Mononuclear cell (primary cell): ENCODE data around the gene C6orf58. TPM values are rescaled to one million over a fixed set of nuclear protein-coding genes. Genes with fewer than 3 reads are reported as not detected.

Source experiments
- H3K27me3 ChIP-seq: 2 replicates; pipeline ENCODE4 v1.6.0; 2011; ENCODE audit warnings: low read length, control low read depth; ENCODE audit not compliant: insufficient read depth
- H3K4me1 ChIP-seq: 2 replicates; pipeline ENCODE4 v1.5.1; 2011; ENCODE audit warnings: mild to moderate bottlenecking, low read length, control low read depth; ENCODE audit not compliant: insufficient read depth
- H3K4me3 ChIP-seq: 2 replicates; pipeline ENCODE4 v1.5.1; 2011; ENCODE audit warnings: mild to moderate bottlenecking, low read length, moderate library complexity
- H3K9me3 ChIP-seq: 2 replicates; pipeline ENCODE4 v1.5.1; 2011; ENCODE audit warnings: low read depth, mild to moderate bottlenecking, control low read depth, low read length
- total RNA-seq: library from RNA; depleted of rRNA; stranded (reverse); fragments of >200 nt; gene quantifications from one replicate; pipeline ENCODE4 v1.2.3, GENCODE V29; 2012

C6orf58 gene
- not detected for total RNA-seq

- Histone ChIP-seq H3K4me3 (no peak within 1 kb of the TSS), H3K9me3 (no peaks in the 10 kb centered on the region), H3K27me3 (peaks cover 3% of the 10 kb centered on the region), H3K4me1 (no peaks in the 10 kb centered on the region)
Observed at GRCh38 chr6:127576874-127577273, at the start of gene C6orf58. Gene C6orf58, plus strand, starts transcription at chr6:127577174. Its CDS starts 12 bp downstream, at chr6:127577186.

- Histone ChIP-seq H3K9me3 (no peaks in the 10 kb centered on the region), H3K4me1 (peaks cover 6% of the 10 kb centered on the region), H3K4me3 (no peak overlapping the region), H3K27me3 (peaks cover 10% of the 10 kb centered on the region)
Observed at GRCh38 chr6:127533011-127533410, 44.0 kb upstream of the C6orf58 start.

- Histone ChIP-seq H3K9me3 (no peaks in the 10 kb centered on the region), H3K4me1 (peaks cover 6% of the 10 kb centered on the region), H3K4me3 (no peak overlapping the region), H3K27me3 (peaks cover 10% of the 10 kb centered on the region)
Observed at GRCh38 chr6:127533736-127534135, 43.2 kb upstream of the C6orf58 start.

- H3K4me3 ChIP-seq: no peak overlapping the region
- no peaks in the 10 kb centered on the region for H3K4me1 ChIP-seq
- H3K9me3 ChIP-seq: no peaks in the 10 kb centered on the region
- no peaks in the 10 kb centered on the region for H3K27me3 ChIP-seq
Observed at GRCh38 chr6:127538750-127539264, 38.2 kb upstream of the C6orf58 start.

- no peaks in the 10 kb centered on the region for H3K9me3 ChIP-seq
- no peak overlapping the region for H3K4me3 ChIP-seq
- H3K27me3 ChIP-seq: no peaks in the 10 kb centered on the region
- H3K4me1 ChIP-seq: no peaks in the 10 kb centered on the region
Observed at GRCh38 chr6:127539272-127539671, 37.7 kb upstream of the C6orf58 start.

GRCh38 chr6:127547215-127547614 lies 29.8 kb upstream of the C6orf58 start:
- H3K4me3 ChIP-seq: no peak overlapping the region
- no peaks in the 10 kb centered on the region for H3K4me1 ChIP-seq
- no peaks in the 10 kb centered on the region for H3K27me3 ChIP-seq
- no peaks in the 10 kb centered on the region for H3K9me3 ChIP-seq

- no peaks in the 10 kb centered on the region for H3K4me1 ChIP-seq
- no peaks in the 10 kb centered on the region for H3K9me3 ChIP-seq
- no peak overlapping the region for H3K4me3 ChIP-seq
- no peaks in the 10 kb centered on the region for H3K27me3 ChIP-seq
Observed at GRCh38 chr6:127547904-127548649, 28.9 kb upstream of the C6orf58 start.

- Histone ChIP-seq H3K9me3 (no peaks in the 10 kb centered on the region), H3K27me3 (no peaks in the 10 kb centered on the region), H3K4me3 (no peak overlapping the region), H3K4me1 (no peaks in the 10 kb centered on the region)
Observed at GRCh38 chr6:127550403-127550802, 26.6 kb upstream of the C6orf58 start.

GRCh38 chr6:127554435-127555006 lies 22.5 kb upstream of the C6orf58 start:
- Histone ChIP-seq H3K27me3 (no peaks in the 10 kb centered on the region), H3K4me3 (no peak overlapping the region), H3K4me1 (no peaks in the 10 kb centered on the region), H3K9me3 (no peaks in the 10 kb centered on the region)

- no peaks in the 10 kb centered on the region for H3K27me3 ChIP-seq
- H3K4me1 ChIP-seq: no peaks in the 10 kb centered on the region
- no peak overlapping the region for H3K4me3 ChIP-seq
- H3K9me3 ChIP-seq: no peaks in the 10 kb centered on the region
Observed at GRCh38 chr6:127561660-127562059, 15.3 kb upstream of the C6orf58 start.

- H3K4me1 ChIP-seq: no peaks in the 10 kb centered on the region
- no peak overlapping the region for H3K4me3 ChIP-seq
- no peaks in the 10 kb centered on the region for H3K27me3 ChIP-seq
- no peaks in the 10 kb centered on the region for H3K9me3 ChIP-seq
Observed at GRCh38 chr6:127564761-127565160, 12.2 kb upstream of the C6orf58 start.

GRCh38 chr6:127566119-127566518 lies 10.9 kb upstream of the C6orf58 start:
- H3K4me1 ChIP-seq: no peaks in the 10 kb centered on the region
- no peaks in the 10 kb centered on the region for H3K27me3 ChIP-seq
- H3K9me3 ChIP-seq: no peaks in the 10 kb centered on the region
- no peak overlapping the region for H3K4me3 ChIP-seq

GRCh38 chr6:127566651-127567050 lies 10.3 kb upstream of the C6orf58 start:
- no peak overlapping the region for H3K4me3 ChIP-seq
- H3K27me3 ChIP-seq: no peaks in the 10 kb centered on the region
- H3K4me1 ChIP-seq: no peaks in the 10 kb centered on the region
- H3K9me3 ChIP-seq: no peaks in the 10 kb centered on the region

- Histone ChIP-seq H3K4me3 (no peak overlapping the region), H3K27me3 (no peaks in the 10 kb centered on the region), H3K4me1 (no peaks in the 10 kb centered on the region), H3K9me3 (no peaks in the 10 kb centered on the region)
Observed at GRCh38 chr6:127567476-127567875, 9.5 kb upstream of the C6orf58 start.

- H3K4me1 ChIP-seq: no peaks in the 10 kb centered on the region
- H3K9me3 ChIP-seq: no peaks in the 10 kb centered on the region
- H3K4me3 ChIP-seq: no peak overlapping the region
- H3K27me3 ChIP-seq: no peaks in the 10 kb centered on the region
Observed at GRCh38 chr6:127570739-127571389, 6.1 kb upstream of the C6orf58 start.
